ENCODE results near the gene PTPRU. TPM values are rescaled to one million over a fixed set of nuclear protein-coding genes. Genes with fewer than 3 reads are reported as not detected.

The PTPRU gene
- total RNA-seq, 2 experiments from 2014 or later, result 0.56 to 0.74 TPM

DNA sequence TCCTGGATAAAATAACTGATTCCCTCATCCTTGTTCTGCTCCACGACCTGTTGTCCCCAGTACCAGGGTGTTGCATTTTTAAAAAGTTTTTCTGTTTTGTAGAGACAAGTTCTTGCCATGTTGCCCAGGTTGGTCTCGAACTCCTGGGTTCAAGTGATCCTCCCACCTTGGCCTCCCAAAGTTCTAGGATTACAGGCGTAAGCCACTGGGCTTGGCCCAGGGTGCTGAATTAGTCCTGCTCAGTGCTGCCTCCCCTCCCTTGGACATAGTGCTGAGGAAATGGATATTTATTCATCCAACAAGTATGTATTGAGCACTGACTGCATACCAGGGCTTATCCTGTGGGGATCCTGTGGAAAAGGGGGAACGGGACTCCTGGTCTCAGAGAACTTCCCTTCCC is 126.4 kb downstream of the PTPRU start:
- no peaks in the 10 kb centered on the region for H3K9me3 Mint-ChIP-seq
- no peaks in the 10 kb centered on the region for H3K4me1 Mint-ChIP-seq (ENCODE audit: low read depth)
- intact Hi-C loops (cut with micrococcal nuclease), result no loop called here
- ChIA-PET CTCF (no interaction called here), POLR2A (no interaction called here)
- H3K27me3 Mint-ChIP-seq, result peaks cover 12% of the 10 kb centered on the region
- no peak for ATAC-seq
- TF ChIP-seq, protein P1, sequence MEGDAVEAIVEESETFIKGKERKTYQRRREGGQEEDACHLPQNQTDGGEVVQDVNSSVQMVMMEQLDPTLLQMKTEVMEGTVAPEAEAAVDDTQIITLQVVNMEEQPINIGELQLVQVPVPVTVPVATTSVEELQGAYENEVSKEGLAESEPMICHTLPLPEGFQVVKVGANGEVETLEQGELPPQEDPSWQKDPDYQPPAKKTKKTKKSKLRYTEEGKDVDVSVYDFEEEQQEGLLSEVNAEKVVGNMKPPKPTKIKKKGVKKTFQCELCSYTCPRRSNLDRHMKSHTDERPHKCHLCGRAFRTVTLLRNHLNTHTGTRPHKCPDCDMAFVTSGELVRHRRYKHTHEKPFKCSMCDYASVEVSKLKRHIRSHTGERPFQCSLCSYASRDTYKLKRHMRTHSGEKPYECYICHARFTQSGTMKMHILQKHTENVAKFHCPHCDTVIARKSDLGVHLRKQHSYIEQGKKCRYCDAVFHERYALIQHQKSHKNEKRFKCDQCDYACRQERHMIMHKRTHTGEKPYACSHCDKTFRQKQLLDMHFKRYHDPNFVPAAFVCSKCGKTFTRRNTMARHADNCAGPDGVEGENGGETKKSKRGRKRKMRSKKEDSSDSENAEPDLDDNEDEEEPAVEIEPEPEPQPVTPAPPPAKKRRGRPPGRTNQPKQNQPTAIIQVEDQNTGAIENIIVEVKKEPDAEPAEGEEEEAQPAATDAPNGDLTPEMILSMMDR (IDR thresholded peaks at IDR 0.05), result no peak
- DNase-seq, result no peak
- H3K4me3 Mint-ChIP-seq, result no peak overlapping the region
- no peaks in the 10 kb centered on the region for H3K36me3 Mint-ChIP-seq (ENCODE audit: low read depth)
- H3K27ac Mint-ChIP-seq, result no peak overlapping the region

DNA sequence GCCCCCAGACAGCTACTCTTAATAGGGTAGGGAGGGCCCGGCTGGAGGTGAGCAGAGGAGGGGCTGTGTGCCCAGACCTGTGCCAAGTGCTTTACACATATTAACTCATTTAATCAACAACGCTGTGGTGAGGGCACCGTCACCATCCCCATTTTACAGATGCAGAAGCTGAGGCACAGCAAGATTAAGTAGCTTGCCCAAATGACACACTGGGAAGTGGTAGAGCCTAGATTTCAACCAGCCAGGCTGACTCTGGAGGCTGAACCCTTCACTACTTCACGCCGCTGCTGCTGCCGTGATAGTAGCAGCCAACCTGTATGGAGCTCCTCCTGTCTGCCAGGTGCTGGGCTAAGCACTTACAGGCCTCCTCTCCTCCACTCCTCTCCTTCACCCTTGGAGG is 127.2 kb downstream of the PTPRU start:
- no peaks in the 10 kb centered on the region for H3K9me3 Mint-ChIP-seq
- ChIA-PET CTCF (no interaction called here), POLR2A (interaction anchor here (0.6 kb wide), 1 partner anchor 612 kb away, joined by 3 read pairs; no protein-coding TSS in a partner anchor)
- H3K27me3 Mint-ChIP-seq, result peaks cover 12% of the 10 kb centered on the region
- intact Hi-C loops (cut with micrococcal nuclease), result no loop called here
- H3K27ac Mint-ChIP-seq, result no peak overlapping the region
- DNase-seq, result no peak
- no peak for ATAC-seq
- TF ChIP-seq, protein P1 (IDR thresholded peaks at IDR 0.05), result no peak
- no peaks in the 10 kb centered on the region for H3K4me1 Mint-ChIP-seq (ENCODE audit: low read depth)
- H3K4me3 Mint-ChIP-seq, result no peak overlapping the region
- no peaks in the 10 kb centered on the region for H3K36me3 Mint-ChIP-seq (ENCODE audit: low read depth)

DNA sequence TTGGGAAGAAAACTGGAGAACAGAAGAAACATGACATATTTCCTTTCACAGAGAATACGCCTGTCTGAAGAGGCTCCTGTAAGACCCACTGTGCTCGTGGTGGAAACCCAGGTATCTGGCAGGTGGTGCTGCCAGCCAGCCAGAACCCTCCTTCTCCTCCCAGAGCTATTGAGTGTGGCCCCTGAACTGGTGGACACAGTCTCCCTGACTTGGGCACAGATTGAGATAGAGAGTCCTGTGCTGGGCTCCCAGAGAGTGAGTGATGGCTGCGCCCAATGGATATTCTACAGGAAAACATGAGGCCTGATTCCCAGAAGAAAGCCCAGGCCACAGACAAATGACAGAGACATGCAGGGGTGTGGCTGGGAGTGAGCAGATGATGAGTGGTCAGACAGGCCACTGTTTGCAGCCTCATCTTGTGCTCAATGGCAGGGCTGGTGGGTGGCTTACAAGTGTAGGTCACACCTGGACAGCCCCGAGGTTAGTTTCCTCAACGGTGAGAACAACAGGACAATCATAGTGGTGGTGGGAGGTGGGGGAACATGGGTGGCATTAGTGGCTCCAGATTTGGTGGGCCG is 127.9 kb downstream of the PTPRU start:
- POLR2A ChIA-PET, result interaction anchor here (0.6 kb wide), 1 partner anchor 613 kb away, joined by 3 read pairs; no protein-coding TSS in a partner anchor
- Mint-ChIP-seq H3K9me3 (no peaks in the 10 kb centered on the region), H3K4me3 (no peak overlapping the region), H3K27me3 (peaks cover 10% of the 10 kb centered on the region), H3K36me3 (ENCODE audit: low read depth) (no peaks in the 10 kb centered on the region), H3K4me1 (ENCODE audit: low read depth) (no peaks in the 10 kb centered on the region), H3K27ac (no peak overlapping the region)
- ATAC-seq (no peak), DNase-seq (no peak)
- CTCF ChIA-PET, result interaction anchor here (0.9 kb wide), 1 partner anchor 172 kb away, joined by 3 read pairs; no protein-coding TSS in a partner anchor
- intact Hi-C loops (cut with micrococcal nuclease), result no loop called here
- TF ChIP-seq, protein P1 (IDR thresholded peaks at IDR 0.05), result no peak

DNA sequence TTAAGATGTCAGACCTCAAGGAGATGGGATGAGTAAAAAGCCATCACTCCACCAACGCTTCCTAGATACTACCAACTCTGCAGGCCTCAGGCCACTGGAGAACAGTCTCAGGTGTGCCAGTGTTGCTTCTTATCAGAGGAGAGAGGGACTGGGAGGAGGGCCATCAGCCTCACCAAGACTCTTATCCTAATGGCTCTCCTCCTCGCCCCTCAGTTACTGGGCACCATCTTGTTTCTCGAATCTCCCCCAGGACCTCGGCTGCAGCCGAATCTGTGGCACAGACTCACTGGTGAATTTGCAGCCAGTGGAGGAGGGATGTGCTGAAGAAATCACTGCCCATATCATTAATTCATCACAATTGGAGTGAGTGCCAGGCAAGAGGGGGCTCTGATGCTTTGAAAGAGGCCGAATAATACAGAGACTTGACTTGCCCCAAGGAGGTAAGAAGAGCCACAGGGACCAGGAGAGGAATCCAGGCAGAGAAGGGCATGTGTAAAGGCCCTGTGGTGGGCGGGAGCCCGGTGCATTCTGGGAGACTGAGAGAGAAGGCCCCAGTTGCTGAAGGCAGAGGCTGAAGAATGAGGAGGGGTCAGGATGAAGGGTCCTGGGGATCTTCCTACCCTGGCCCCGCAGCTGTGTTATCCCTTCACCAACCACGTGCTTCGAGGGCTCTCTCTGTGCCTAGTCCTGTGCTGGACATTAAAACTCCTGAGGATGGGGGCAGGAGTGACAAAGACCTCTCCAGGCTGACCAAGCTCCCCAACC is 129.8 kb downstream of the PTPRU start:
- no peak overlapping the region for H3K27ac Mint-ChIP-seq
- no peaks in the 10 kb centered on the region for H3K36me3 Mint-ChIP-seq (ENCODE audit: low read depth)
- DNase-seq, result no peak
- CTCF ChIA-PET, result no interaction called here
- no peak for ATAC-seq
- peaks cover 7% of the 10 kb centered on the region for H3K27me3 Mint-ChIP-seq
- no peaks in the 10 kb centered on the region for H3K9me3 Mint-ChIP-seq
- intact Hi-C loops (cut with micrococcal nuclease), result no loop called here
- H3K4me1 Mint-ChIP-seq (ENCODE audit: low read depth), result no peaks in the 10 kb centered on the region
- POLR2A ChIA-PET, result no interaction called here
- TF ChIP-seq, protein P1 (IDR thresholded peaks at IDR 0.05), result no peak
- no peak overlapping the region for H3K4me3 Mint-ChIP-seq

Data from activated CD8-positive, alpha-beta T cell treated with anti-CD3 and anti-CD28 coated beads for 36 hours (primary cell).